NCI-H2227 treated with DMSO at 0.1 percent for 48 hours (cell line): ENCODE data around the gene ADGRG6.
"Not testable (repeated sequence)": the region's sequence is repeated elsewhere in the genome, so short reads cannot be mapped to it uniquely, and the experiment has no call there.

Source experiments
- DNase-seq: peaks from one replicate; lab custom pipeline; 2025; lab: John Stamatoyannopoulos, UW

ADGRG6 gene

DNA sequence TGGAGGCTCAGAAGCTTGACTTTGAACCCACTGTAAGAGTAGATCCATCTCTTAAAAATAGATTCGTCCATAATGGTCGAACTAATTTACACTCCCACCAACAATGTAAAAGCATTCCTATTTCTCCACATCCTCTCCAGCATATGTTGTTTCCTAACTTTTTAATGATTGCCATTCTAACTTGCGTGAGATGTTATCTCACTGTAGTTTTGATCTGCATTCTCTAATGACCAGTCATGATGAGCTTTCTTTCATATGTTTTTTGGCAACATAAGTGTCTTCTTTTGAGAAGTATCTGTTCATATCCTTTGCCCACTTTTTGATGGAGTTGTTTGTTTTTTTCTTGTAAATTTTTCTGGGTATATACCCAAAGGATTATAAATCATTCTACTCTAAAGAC, 44.4 kb downstream of the ADGRG6 start:
- DNase-seq: not testable (repeated sequence)

DNA sequence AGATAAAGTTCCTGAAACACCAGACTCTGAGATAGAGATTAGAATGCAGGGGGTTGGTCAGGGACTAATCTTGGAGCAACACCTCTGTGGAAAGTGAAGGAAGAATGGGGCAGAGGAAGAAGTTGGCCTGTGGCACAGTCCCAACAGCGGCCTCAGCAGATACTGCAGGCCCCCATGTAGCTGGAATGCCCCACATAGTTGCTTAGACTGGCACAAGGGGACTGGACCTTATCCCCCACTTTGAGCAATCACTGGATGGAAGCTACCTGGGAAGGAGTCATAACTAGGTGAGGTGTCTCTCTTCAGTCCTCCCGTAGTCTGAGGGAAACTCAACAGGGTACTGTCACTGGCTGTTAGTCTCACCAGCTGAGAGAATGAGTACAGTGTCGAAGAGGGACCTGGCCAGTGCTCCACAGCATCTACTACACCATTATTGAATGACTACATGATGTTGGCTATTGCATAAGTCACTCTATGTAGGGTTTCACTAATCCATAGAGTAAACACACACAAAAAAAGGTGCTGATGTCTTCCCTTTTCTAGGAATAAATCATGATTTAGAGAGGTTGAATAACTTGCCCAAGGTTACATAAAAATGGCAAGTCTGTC, 47.5 kb downstream of the ADGRG6 start:
- no peak for DNase-seq

DNA sequence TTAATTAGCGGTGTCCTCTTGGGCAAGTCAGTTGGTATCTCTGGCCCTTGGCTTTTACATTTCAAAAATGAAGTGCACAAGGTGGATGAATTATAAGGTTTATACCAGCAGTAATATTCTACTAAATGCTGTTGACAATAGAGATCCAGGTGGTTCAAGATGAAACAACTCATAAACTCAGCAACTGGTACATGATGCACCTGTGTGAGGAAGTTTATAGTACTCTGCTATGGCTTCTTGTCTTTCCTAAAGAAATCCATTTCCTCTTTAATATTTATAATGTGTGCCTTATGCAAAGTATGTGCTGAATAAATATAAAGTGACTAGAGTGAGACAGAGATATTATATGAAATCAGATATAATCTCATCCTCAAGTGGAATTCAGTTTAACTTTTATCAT, 48.5 kb downstream of the ADGRG6 start:
- no peak for DNase-seq

DNA sequence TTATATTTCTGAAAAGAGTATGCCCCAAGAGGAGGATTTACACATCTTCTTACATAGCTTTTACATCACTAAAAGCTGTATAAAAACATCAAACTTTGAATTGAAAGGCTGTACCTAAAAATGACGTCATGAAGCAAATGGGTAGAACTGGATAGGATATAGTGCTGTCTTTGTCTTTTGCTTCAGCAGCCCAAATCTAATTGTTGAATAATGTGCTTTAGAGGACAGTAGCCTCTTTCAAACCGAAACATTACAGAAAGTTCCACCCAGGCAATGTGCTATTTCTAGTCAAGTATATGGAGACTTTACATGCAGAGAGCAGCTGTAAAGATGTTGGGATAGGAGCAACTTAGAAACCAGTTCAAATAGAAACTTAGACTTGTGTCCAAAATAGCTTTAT, 51.9 kb downstream of the ADGRG6 start:
- no peak for DNase-seq

DNA sequence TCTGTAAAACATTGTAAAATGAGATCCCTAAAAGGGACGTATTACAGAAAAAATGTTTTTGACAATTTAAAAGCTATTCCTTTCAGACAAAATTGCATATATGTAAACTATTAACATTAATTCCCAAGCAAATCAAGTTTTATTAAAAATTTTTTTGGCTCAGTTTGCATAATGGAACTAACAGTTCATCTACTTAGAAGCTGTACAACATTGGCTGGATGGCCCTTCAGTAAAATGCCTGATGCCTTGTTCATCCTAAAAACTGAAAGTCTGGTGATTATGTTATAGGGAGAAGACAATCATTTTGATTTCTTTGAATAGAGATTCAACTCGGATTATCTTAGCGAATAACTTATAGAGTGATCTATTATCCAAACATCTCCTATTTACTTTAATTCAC, 52.8 kb downstream of the ADGRG6 start:
- DNase-seq: no peak

DNA sequence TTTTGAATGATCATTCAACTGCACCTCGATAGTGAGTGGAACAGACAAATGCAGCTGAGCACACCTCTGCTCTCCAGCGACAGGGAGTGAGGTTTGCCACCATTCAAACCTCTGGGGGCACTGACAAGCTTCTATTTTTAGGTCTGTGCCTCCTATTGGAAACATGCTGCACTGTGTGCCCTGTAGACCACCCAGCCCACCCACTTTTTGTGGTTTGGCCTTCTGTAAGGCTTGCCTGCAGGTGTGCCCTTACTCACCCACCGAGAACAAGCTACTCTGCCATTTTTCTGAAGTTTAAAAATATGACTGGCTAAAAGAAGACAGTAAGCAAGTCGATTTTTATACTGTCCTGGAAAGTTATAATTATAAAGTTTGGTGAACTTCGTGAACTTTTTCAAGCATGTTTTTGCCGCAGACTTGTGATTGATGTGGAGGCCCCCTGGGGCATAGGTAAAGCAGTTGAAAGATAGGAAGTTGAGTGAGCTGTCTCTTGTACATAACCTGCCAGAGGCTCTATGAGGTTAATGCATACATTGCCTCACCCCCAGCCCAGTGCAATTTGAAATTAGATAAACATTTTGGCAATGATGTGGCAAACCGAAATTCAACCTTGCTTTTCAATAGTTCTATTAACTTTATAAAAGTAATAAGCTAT, 53.8 kb downstream of the ADGRG6 start:
- DNase-seq: no peak

DNA sequence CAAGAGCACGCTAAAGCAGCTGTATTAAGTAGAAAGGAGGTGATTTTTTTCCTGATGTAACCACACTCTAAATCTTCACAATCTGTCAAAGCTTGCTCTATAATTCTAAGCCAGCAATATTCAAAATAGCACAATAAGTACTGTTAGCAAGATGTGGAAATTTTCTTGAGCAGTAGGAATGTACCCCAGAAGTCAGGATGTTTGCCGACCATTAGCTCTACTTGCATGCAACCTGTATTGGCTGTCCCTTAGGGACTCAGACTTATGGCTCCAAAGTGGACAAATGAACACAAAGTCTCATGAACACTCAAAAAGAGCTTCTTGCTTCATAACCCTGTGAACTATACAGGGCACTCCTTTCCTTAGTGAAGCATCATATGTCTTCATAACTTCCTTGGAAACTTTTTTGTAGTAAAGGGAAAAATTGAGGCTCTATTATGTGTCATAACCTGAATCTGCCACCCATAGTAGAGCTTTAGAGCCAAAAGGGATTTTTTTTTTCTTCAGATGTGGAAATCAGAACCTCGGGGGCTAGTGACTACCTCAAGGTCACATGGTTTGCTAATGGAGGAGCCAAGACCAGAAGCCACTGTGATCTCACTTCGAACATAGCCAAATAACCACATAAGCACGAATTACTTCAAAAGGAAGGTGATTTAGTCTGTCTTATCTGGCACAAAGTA, 54.5 kb downstream of the ADGRG6 start:
- DNase-seq: no peak

DNA sequence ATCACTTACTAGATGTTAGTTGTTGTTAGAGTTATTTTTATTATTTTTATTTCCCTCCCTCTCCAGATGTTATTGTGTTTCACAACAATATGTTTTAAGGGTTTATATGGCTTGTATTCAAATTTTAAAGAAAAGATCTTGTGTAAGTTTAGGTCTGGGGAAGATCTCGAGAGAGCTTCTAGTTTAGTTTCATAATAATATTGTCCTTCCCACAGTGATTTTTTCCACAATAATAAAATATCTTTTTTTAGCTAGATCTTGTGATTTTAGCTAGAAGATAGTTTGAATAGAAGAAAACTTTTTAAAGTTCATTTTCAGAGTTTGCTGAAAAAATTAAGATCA, 55.0 kb downstream of the ADGRG6 start:
- DNase-seq: no peak

DNA sequence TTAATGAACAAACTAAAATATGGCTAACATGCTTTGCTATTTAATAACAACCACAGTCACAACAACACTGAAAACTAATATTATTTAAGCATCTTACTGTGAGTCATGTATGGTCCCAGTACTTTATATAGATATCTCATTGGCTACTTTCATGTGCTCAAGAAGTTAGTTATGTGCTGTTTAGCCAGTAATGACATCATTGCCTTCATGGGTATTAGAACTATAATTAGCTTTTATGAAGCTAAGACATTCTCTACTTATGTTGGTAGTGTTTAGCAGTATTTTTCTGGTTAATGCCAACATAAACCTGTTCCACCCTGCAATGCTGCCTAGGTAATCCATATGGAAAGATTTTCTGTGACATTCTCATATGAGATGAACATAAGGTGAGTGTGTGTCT, 56.1 kb downstream of the ADGRG6 start:
- DNase-seq: no peak

DNA sequence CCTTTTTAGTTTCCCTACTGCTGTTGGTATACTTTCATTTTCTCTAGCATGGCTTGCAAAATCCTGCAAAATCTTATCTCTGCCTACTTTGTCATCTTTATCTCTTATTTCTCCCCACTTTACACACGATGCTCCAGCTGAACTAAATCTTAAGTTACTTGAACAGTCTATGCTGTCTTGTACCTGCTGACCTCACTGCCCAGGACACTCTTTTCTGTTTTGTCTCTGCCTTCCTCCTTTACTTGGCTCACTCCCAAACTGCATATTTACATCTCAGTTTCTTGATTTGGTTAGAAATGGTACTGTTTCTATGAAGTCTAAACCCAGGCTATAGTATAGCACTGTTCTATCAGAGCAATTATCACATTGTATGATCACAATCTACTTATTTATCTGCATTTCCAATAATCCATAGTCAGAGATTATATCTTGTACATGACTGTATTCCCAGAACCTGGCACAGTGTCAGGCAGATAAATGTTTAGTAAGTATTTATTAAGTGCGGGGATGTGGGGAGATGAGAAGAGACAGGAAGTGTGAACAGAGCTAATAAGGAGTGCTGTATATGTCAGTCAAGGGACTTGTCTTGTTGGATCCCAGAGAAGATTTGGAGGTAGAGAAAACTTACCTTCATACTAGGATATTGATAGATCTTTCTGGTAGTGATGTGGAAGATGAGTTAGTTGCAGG, 57.6 kb downstream of the ADGRG6 start:
- no peak for DNase-seq

DNA sequence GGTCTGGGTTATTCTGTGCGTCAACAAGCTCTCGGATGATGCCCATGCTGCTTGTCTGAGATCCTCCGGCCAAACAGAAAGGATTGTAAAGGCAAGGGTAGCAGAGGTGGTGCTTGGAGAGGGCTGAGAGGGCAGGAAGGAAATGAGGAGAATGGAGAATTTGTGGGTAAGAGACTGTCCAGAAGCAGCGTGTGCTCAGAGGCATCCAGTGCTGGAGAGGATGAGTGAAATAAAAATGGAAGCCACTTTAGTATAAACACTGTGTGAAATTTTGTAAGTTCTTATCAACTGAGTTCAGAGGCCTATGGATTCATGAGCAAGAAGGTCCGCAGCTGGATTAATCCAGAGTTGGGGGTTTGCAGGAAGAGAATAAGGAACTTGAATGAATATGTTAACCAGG, 59.5 kb downstream of the ADGRG6 start:
- DNase-seq: no peak

DNA sequence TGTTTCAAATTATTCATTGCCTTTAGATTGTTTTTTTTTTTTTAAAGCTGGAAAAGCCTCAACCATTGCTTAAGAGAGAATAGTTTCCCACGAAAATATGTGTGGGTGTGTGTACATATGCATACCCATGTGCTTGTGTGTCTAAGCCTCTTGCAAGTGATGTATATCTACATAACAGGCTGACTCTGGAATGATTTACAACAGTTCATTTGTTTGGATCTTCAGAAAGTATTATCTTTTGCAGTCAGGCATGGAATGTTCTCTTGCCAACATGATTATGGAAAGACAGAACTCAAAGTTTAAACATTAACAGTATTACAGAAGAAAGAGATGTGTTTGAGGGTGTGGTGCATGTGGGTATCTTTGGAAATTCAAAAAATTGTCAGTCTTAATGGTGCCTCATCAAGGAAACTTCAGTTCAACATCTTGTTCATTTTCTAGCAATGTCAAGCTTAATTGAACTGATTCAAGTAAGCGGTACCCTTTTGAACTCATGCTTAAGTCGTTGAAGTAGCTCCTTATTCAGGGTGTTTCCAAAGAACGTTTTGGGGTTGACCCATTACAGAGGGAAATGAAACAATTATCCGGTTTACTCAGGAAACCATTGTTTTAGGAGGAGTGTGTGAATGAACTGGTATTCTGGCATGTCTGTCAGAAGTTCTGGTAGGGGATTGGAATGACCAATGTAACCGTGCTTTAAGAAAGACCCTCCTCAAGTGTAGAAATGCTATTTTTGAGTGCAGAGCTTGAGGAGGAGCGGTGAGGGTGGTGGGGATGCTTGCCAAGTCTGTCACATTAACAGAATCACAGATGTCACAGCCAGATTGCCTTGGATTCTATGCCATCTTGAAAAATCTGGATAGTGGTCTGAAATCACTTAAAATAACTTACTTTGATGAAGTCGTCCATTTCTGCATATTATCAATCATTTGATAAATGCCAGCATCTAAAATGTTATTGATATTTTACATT, 60.3 kb downstream of the ADGRG6 start:
- DNase-seq: no peak

DNA sequence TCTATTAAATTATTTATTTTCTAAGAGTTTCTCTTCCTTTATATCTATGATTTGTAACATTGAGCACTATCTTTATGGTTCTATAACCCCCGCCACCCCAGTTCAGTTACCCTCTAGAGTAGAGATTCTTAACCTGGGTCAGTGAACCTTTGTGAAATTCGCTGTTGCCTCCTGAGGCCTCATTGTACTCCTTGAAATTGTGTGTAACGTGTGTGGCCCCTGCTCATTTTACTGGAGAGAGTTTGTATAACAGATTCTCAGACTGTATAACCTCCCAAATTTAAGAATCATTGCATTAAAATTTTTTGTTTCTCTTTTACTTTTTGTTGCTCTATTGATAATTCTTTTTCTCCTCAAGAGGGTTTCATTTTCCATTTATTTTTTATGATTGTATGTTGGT, 65.3 kb downstream of the ADGRG6 start:
- no peak for DNase-seq

DNA sequence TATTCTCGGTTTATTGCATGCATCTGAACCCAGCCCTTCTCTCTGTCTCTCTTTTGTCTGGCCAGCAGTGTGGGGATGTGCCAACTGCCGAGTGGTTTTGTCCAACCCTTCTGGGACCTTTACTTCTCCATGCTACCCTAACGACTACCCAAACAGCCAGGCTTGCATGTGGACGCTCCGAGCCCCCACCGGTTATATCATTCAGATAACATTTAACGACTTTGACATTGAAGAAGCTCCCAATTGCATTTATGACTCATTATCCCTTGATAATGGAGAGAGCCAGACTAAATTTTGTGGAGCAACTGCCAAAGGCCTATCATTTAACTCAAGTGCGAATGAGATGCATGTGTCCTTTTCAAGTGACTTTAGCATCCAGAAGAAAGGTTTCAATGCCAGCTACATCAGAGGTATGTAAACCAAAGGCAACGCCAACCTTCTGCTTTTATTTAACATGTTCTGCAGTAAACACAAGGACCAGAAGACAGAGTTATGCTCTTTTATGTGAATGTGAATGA, 65.8 kb downstream of the ADGRG6 start:
- DNase-seq: no peak

DNA sequence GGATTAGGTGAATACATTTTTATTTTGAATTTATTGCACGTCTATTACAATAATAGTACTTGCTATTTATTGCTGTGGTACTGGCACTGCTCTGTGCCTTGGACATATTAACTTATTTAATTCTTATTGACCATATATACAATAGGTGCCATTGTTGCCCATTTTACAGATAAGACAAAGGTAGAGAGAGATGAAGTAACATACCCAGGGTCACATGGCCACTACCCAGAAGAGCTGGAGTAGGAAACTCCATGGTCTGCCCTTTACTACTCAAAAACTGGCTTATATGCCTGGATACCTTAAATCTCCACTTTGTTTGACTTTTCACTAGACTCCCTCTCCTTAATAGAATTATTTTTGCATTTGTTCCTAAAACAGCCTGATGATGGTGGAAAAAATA, 67.5 kb downstream of the ADGRG6 start:
- no peak for DNase-seq

DNA sequence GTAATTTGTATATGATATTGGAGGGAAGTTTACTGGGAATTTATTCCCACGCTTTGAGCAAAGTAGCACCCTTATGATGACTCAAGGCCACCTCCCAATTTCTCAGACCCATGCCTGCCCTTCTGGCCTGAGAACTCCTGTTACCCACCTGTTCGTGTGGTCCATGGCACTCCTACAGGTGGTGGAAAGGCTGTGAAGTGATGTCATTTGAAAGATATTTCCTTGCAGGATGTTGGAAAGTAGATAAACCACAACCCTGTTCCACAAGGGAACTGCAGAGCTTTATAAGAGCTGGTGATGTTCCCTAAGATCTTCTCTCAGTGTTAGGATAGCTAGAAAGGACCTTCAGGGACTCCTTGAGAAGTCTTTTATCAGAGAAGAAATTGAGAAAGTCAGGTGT, 70.5 kb downstream of the ADGRG6 start:
- DNase-seq: no peak

DNA sequence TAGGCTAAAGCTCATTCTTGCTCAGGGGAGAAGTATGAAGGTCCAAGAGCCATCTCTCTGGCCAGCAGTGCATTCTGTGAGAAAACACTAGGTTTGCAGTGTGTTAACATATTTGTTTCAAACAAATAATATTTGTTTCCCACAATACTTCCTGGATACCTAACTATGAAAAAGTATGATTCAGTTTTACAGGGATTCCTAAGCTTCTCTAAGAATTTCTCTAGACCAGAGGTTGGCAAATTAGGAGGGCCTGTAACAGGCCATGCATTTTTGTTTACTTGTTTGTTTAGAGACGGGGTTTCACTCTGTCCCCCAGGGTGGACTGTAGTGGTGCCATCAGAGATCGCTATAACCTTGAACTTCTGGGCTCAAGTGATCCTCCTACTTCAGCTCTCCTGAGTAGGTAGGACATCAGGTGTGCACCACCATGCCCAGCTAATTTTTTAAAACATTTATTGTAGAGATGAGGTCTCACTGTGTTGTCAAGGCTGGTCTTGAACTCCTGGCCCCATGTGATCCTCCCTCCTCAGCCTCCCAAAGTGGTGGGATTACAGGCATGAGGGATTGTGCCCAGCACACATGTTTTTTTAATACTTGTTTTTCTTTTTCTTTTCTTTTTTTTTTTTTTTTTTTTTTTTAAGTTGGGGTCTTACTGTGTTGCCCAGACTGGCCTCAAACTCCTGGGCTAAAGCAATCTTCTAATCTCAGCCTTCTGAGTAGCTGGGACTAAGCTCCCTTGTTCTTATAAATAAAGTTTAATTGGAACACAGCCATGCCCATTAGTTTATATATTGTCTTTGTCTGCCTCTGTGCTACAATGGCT, 71.7 kb downstream of the ADGRG6 start:
- DNase-seq: no peak

DNA sequence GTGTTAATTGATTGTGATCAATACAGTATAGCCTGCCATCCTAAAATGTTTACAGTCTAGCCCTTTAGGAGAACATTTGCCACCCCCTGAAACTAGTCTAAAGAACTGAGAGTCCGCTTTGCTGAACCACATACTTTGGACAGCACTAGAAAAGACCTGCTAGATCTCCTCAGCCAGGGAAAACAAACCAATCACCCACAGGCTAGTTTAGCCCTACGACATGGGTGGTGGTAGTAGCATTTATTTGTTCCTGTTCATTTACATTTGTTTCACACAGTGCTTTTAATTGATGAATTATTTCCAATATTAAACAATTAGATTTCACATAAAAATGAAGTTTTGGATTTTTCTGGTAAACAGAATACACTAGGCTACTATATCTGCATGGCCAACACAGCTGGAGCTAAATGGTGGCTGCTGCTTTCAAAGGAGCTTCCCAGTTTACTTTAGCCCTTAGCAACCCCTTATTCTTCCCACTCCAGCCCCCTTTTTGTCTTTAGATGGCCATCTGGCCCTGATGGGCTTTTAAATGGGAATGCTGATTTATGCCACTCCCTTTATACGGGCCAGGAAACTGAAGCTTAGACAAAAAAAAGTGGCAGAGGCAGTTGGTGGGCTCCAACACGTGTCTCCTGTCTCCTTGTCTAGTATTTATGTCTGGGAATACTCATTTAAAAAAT, 72.4 kb downstream of the ADGRG6 start:
- no peak for DNase-seq

DNA sequence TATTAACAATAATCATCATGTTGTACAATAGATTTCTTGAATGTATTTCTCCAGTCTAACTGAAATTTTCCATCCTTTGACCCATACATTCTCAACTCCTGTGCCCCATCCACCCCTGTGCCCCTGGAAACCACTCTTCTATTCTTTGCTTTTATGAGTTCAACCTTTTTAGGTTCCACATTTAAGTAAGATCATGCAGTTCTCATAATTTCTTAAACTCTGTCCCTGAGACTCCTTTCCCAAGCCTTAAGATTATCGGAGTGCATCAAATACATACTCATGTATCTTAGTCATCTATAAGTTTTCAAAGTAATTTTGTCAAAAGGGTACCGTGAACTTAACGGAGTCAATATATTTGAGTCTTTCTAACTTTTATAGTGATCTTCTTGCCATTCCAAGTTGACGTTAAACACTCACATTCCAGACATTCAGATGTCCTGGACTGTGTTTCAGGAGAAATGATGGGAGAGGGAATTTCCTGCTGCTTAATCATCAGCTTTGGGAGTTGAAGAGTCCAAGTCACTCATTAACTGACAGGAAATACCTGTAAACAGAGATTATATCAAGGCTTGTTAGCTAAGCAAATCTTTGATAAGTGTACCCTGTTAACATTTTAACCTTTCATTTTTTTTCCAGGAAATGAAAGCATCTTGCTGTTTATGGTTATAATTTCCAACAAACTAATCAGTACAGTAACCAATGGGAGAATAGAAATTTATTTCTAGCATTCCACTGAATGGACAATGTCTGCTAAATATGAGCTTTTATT, 73.3 kb downstream of the ADGRG6 start:
- DNase-seq: no peak

DNA sequence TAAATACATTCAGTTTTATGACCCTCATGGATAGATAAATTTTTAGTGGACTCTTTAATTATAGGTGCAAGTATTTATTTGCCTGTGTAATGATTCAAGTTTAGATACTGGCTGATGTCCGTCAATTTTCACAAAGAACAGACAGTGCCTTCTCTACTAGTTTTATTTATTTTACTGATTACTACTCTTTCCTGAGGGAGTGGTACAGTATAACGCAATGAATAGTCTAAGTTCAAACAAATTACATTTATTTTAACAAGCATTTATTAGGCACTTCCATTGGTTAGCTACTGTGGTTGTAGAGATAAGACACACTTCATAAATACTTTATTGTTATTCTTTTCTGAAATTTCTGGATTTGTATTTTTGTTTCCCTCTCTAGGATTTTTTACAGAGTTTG, 74.3 kb downstream of the ADGRG6 start:
- no peak for DNase-seq
